Activated naive CD4-positive, alpha-beta T cell treated with Interleukin-2 at 50 U/mL for 16 hours (primary cell): Measurements from ENCODE around the gene TASP1.
A peak's percentile ranks its signal among the peaks of the same experiment; 100 is the strongest.
"Not testable (repeated sequence)": the region's sequence is repeated elsewhere in the genome, so short reads cannot be mapped to it uniquely, and the experiment has no call there.

Experiments used
- DNase-seq: peaks from one replicate; pipeline ENCODE4 v3.0.0-alpha.2; 2020

TASP1 gene

DNA sequence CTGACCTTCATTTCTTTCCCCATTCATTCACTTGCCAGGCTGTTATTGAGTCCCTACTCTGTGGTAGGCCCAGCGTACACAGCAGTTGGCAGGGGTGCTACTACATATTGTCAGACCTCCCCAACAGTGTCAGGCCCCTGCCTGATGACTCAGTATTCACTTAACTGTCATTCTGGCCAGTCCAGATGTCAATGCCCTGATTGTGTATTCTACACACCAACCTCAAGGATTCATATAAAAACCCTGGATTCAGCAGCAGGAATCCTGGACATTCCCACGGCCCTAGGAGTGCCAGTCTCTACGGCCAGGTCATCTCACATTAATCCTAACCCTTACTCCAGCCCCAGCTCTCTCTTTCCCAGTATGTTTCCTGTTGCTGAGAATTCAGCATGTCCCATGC is 151.5 kb downstream of the TASP1 start:
- DNase-seq = no peak

DNA sequence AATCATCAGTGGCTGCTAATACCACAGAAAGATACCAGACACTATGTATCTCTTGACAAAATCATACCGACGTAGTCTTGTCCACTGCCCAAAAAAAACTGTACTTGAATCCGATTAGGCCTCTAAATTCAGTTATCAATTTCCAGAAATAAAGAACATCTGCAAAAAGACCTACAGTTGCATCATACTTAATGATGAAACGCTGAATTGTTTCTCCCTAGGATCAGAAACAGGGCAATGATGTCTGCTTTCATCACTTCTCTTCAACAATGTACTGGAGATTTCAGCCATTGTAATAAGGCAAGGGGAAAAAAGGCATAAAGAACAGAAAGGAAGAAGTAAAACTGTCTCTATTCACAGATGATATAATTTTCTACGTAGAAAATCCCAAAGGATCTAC is 152.0 kb downstream of the TASP1 start:
- no peak for DNase-seq

DNA sequence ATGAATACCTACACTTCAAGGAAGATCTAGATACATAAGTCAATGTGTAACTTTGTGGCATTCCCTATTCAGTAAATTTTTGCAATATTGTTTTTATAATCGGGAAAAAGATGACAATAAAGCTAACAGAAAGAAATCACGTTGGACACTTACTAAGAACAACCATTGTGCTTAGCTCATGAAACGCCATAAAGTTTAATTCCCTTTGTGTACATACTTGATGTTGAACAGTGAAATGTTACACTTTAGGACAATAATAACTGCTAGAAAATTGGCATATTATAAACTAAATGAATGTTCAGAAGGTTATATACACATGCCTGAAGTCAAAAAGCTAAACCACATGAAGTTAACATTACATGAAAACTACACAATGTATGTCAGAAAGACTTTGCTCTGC is 153.2 kb downstream of the TASP1 start:
- no peak for DNase-seq

DNA sequence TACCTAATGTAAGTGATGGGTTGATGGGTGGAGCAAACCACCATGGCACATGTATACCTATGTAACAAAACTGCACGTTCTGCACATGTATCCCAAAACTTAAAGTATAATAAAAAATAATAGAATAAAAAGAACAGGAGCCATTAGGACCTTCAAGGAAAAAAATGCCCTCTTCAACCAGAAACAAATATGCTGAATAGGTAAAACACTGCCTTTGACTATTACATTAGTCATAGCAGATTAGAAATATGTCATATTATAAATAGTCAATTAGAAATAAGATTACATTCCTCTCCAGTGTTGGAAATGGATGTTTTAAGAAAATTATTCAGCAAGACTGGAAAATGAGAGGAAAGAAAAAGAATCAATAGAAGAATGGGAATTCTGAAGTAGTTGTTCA is 153.7 kb downstream of the TASP1 start:
- DNase-seq = not testable (repeated sequence)

DNA sequence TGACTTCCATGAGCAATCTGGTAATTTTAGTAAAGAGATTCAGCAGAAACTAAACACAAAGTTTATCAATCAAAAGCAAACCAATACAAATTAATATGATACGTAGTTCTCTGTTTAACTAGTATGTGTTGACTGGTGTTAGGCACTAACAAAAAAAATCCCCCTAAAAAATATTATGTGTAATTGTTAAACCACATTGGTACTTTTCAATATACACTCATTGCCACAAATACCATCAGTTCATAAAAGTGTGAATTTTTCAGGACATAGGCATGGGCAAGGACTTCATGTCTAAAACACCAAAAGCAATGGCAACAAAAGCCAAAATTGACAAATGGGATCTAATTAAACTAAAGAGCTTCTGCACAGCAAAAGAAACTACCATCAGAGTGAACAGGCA is 155.3 kb downstream of the TASP1 start:
- DNase-seq = not testable (repeated sequence)

DNA sequence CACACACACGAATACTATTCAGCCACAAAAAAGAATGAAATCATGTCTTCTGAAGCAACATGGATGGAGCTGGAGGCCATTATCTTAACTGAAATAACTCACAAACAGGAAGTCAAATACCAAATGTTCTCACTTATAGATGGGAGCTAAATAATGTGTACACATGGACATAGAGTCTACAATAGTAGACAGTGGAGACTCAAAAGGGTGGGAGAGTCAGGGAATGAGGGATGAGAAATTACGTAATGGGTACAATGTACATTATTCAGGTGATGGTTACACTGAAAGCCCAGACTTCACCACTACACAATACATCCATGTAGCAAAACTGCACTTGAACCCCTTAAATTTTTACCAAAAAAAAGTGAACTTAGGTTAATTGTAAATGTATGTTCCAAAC is 160.4 kb downstream of the TASP1 start:
- no peak for DNase-seq

DNA sequence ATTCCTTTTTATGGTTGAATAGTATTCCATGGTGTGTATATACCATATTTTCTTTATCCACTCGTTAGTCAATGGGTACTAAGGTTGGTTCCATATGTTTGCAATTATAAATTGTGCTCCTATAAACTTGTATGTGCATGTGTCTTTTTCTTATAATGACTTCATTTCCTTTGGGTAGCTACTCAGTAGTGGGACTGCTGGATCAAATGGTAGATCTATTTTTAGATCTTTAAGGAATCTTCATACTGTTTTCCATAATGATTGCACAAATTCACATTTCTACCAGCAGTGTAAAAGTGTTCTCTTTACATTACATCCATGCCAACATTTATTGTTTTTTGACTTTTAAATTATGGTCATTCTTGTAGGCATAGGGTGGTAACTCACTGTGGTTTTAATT is 164.3 kb downstream of the TASP1 start:
- no peak for DNase-seq

DNA sequence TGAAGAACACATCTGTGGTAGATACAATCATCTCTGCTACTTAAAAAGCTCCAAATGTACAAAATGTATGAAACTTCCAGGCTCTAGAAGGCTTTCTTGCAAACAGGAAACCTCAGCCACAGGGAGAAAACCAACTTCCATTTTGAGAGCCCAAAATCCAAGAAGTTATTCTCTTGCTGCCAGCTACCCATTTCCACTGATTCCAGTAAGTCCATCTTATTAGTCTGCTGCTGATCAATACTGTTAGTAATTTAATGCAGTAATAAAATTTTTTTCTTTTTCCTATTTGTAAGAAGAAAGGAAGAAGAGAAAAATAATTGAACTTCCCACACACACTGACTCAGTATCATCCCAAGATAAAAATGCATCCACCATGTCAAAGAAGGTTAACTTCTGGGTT is 169.5 kb downstream of the TASP1 start:
- DNase-seq = no peak

DNA sequence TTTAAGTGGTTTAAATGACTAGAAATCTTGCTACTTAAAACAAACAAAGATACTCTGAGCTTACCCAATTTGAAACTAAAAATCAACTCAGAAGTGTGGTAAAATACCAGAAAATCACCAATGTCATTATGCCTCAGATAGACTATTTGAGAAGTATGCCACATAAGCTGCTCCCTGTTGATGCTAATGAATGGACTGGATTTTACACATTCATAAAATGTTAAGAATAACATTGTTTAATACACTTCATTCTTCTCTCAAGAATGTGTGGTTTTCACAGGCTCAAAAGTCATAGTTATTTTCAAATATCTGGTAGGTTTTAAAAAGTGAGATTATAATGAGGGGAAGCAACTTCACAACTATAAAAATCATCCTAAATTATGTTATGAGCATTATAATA is 170.6 kb downstream of the TASP1 start:
- DNase-seq = no peak

DNA sequence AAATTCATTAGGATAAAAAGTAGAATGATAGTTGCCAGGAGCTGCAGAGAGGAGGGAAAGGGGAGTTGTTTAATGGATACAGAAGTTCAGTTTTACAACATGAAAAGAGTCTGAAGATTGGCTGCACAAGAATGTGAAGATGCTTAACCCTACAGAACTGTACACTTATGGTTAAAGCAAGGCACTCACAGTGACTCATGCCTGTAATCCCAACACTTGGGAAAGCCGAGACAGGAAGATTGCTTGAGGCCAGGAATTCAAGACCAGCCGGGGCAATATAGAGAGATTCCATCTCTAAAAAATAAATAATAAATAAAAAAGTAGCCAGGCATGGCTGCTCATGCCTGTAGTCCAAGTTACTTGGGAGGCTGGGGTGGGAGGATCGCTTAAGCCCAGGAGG is 174.0 kb downstream of the TASP1 start:
- no peak for DNase-seq

DNA sequence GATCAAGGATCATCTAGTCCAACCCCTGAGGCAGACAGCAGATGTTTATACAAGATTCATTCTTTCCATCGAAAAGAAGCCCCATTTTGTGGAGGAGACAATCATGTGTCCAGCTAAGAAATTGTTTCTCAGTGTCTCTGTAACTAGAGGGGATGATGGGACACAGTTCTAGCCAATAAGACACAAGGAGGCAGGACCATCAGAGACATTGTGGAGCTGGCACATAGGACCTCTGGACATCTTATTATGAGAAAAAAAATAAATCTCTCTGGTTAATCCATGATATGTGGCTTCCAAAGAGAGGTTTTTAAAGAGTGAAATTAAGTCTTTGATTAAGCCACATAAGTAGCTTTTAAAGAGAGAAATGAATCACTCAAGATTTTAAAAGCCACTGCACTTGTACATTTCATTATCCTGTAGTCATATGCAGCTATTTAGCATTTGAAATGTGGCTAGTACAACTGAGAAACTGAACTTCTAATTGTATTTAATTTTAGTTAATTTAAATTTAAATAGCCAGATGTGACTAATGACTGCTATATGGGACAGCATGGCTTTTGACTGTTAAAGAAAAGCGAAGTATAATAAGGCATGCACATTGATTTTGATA is 176.8 kb downstream of the TASP1 start:
- no peak for DNase-seq

DNA sequence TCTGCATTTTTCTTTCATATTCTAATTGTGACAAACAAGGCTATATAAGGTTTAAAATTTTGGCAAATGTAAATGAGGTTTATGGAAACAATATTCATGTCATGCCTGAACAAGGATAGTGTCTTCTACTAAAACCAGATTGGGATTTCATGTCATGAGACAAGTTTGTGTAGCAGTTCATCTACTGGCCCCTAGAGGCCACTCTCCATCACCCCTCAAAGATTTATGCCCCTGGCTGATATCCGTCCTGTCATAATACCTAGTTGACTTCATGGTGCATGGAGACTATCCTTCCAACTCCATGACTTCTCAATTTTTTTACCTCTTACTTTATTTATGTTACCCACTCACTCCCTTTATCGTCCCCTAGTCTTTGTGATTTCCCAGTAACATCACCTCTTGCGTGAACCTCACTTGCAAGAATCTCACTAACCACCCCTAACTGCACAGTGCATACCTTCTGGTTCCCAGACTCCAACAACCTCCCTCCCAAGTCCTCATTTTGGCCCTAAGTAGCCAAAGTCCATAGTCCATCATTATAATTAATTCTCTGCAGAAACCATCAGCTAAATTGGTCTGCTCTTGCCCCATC is 179.8 kb downstream of the TASP1 start:
- peak; percentile 3 for DNase-seq

DNA sequence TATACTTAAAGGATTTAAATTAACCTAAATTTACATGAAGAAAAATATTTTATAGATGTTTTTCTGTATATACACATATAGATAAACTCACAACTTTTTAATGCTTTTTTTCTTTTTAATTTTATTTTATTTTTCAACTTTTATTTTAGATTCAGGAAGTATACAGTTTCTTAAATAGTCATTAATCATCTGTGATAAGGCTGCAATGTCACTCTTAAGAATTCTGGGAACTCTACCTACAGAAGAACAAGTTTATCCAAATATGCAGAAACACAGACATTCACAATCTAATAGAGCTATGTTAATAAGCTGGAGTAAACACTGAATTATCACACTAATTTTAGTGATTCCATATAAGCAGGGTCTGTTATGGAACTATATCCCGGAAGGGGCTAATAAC is 181.2 kb downstream of the TASP1 start:
- no peak for DNase-seq

DNA sequence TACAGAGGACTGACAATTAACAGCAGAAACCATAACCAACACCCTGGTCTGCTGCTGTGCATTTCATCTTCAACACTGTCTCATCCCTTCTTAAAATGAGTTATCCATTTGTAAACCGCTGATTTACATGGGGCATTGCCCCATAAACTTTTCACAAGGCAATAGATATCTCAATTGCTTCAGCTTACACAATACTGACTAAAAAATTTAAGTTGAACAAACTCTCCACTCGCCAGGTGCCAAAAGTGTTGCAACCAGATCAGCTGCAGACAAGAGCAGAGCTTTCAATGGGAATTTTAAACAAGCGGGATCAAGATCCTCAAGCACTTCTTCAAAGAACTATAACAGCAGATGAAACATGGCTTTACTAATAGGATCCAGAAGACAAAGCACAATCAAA is 183.0 kb downstream of the TASP1 start:
- no peak for DNase-seq

DNA sequence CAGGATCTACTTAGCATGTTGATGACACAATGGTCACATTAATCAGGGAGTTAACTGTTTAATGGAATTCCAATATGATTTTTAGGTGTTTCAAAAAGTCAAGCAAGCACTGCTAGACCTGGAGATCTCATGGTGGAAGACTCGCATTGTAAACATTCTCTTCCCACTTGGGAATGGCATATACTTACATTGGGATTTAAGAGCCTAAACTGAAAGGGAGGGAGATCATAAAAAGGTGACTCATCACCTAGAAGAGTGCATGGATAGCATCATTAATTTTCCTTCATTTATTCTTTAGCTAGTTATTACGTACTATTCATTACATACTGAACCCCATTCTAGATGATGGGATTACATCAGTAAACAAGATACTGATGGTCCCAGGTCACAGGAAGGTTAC is 185.4 kb downstream of the TASP1 start:
- DNase-seq = no peak

DNA sequence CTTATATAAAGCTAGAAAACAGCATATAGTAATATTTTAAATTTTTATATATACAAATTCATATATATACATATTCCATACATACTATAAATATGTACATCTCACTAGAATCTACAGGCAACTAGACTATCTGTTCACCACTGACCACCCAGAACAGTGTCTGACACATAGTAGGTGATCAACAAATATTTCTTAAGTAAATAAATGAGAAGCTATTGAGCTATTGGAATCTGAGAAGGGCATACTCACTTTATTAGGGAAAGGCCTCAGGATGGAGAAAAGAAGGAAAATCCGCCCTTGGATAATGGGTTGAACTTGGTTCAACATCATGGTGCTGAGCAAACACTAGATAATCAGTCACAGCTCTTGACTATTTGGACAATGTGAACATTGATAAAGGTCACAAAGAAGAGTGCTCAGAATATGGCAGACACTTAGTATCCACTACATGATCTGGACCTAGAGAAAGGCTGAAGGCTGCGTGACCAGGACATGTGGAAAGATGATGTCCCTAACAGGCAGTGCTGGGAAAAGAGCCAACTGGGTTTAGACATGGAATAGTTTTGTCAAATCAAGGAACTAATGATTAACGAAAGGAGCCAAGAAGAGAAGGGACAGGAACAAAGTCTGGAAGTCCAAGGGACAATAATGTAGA is 186.1 kb downstream of the TASP1 start:
- no peak for DNase-seq

DNA sequence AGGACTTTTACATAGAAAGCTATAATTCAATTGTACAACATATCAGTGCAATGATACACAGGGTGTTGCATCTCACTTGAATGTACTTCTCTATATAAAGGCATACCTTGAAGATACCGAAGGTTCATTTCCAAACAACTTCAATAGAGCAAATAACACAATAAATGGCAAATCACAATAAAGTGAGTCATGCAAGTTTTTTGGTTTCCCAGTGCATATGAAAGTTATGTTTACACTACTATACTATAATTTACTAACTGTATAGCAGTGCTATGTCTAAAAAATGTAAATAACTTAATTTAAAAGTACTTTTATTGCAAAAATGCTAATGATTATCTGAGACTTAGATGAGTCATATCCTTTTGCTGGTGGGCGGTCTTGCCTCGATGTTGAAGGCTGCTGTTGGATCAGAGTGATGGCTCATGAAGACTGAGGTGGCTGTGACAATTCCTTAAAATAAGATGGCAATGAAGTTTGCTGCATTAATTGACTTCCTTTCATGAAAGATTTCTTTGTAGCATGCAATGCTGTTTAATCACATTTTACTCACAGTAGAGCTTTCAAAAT is 188.8 kb downstream of the TASP1 start:
- no peak for DNase-seq

DNA sequence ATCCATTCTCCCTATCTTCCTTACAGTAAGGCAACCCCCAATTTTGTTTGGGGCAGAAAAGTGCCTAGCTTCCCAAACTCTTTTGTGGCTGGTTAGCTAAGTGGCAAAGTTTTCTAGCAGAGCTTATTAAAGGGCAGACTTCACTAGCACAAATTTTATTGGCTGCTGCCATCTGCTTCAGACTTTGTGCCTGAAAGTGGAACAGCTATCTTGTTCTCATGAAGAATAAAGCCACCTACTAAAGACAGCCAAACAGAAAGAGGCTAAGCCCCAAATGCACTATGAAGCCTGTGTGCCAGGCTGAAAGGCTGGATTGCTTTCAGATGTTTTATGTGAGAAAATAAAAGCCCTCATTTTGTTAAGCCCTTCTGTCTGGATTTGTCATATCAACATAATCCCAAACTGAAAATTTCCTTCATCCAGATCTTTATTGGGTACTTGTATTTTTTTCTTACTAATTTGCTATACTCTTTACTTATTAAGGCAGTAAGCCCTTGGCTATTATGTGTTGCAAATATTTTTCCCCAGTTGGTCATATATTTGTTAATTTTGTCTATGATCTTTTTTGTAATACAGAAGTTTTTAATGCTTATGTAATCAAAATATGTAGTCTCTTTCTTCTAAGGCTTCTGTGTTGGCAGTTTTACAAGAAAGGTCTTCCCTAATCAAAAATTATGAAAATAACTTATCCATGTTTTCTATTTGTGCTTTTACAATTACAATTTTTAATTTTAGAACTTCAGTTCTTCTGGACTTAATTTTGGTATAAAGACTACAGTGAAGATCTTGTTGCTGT is 191.1 kb downstream of the TASP1 start:
- no peak for DNase-seq

DNA sequence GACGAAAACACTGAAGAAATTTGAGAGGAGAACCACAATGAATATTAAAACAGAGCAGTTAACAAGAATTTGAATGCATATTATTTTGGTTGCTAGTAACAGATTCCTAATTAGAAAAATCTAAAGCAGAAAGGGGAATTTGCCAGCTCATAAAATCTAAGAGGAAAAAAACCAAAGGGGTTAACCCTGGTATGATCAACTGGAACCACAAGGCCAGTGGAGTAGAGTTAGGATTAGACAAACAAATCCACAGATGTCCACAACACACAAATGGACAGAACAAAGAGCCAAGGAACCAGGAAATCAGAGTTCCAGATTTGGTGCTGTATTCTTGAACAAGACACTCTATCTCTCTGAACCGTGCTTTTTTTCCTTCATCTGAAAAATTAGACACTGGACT is 195.0 kb downstream of the TASP1 start:
- no peak for DNase-seq

DNA sequence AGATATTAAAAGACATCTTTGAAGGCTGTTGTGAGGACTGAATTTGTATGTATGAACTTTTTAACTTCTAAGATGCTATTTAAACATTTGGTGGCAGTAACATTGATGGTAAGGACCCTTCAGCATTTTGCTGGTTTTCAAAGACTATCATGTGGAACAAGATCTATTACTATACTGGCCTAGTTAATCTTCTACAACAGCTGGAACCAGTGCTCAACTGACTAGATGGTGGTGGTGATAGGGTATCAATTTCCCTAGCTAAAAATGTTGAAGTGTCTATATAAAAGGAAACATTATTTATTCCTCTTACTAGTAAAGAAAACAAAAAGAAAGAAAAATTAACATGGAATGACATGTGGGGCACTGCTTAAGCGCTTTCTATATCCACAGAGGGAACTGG is 195.7 kb downstream of the TASP1 start:
- no peak for DNase-seq

DNA sequence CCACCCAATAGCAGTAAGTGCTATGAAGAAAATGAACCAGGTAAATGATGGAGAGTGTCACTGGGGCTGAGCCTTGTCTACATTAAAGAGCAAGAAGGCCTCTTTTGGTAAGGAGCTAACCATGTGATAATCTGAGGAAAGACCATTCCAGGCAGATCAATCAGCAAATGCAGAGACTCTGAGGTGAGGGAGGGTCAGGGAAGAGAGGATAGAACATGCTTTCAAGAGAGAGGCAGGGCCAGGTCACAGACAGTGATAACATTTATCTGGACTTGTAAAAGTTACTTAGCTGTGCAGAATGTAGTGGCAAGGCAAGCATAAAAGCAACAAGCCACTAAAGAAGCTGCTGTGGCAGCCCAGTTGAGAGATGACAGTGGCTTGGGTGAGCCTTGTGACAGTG is 197.3 kb downstream of the TASP1 start:
- DNase-seq = no peak

DNA sequence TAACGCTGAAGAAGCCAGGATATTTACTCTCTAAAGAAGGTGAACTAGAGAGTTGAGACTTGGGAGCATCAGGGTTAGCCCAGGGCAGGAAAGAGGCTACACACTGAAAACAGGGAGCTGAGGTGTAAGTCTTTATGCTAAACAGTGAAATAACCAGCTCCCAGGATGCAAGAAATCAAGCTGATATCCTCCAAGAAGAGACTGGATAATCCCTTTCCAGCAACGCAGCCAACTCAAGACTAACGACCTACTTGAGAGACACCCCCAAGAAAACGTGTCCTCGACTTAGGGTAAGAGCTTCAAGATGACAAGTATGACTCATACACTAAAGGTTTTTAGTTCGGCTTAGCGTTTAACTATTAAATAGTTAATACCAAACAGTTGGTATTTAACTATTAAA is 202.2 kb downstream of the TASP1 start:
- DNase-seq = no peak

DNA sequence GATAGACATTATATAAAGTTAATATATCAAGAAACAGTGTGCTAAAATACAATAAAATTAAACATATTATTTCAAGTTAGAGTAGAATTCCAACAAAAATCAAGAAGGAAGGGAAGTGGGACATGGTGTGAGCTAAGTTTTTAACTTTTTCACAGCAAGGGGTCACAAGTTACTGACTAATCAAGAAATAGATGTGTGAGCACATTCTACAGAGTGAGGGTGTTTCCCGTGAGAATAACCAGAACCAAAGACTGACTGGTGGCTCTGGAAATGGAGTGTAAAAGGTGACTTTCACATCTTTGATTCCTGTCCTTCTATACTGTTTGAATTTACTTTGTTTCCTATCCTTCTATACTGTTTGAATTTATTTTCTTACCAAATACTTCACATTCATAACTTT is 206.6 kb downstream of the TASP1 start:
- DNase-seq = no peak
